C4-2B (cell line): ENCODE results near the gene ALKAL2.

Experiments
- ZFX ChIP-seq: fragments of 450-650 bp; IDR thresholded peaks from 2 replicates; pipeline ENCODE4 v1.6.1; 2017
- TF ChIP-seq, protein P1 (sequence below): fragments of 450-650 bp; conservative IDR thresholded peaks from 2 replicates; pipeline ENCODE4 v1.5.1; 2017; ENCODE audit warnings: mild to moderate bottlenecking

DNA sequence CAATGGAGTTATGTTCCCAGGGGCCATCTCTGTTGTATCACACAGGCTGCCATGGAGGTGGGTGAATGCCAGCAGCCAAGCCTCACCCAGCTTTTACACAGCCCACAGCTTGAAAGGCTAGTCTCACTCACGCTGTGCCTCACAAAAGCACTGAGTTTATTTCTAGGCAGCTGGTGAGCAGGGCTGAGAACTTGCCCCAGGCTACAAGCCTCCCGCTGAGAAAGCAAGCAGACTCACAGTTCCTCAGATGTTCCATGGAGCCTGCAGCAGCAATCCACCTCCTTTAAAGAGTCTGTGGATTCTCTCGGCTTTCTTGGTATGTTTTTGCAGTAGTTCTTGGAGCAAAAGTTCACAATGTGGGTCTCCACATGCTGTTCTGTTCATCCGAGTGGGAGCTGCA is 40.9 kb upstream of the ALKAL2 start:
- TF ChIP-seq, protein P1, sequence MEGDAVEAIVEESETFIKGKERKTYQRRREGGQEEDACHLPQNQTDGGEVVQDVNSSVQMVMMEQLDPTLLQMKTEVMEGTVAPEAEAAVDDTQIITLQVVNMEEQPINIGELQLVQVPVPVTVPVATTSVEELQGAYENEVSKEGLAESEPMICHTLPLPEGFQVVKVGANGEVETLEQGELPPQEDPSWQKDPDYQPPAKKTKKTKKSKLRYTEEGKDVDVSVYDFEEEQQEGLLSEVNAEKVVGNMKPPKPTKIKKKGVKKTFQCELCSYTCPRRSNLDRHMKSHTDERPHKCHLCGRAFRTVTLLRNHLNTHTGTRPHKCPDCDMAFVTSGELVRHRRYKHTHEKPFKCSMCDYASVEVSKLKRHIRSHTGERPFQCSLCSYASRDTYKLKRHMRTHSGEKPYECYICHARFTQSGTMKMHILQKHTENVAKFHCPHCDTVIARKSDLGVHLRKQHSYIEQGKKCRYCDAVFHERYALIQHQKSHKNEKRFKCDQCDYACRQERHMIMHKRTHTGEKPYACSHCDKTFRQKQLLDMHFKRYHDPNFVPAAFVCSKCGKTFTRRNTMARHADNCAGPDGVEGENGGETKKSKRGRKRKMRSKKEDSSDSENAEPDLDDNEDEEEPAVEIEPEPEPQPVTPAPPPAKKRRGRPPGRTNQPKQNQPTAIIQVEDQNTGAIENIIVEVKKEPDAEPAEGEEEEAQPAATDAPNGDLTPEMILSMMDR = no peak
- no peak for TF ChIP-seq ZFX
